Umbilical cord (tissue), 2 donors: ENCODE measurements around the gene DCHS2. TPM values are rescaled to one million over a fixed set of nuclear protein-coding genes. Genes with fewer than 3 reads are reported as not detected.

Experiments
- DNase-seq: peaks from one replicate; pipeline ENCODE4 v3.0.0-alpha.2; 2015; ENCODE audit warnings: low spot score
- total RNA-seq: library from RNA; depleted of rRNA; stranded (reverse); fragments of >200 nt; gene quantifications from one replicate; pipeline ENCODE4 v1.2.3, GENCODE V29; 2014; ENCODE audit warnings: low replicate concordance; ENCODE audit not compliant: insufficient read depth

DCHS2 gene
- total RNA-seq, 1 donor from 2014 or later = 10.6 TPM

DNA sequence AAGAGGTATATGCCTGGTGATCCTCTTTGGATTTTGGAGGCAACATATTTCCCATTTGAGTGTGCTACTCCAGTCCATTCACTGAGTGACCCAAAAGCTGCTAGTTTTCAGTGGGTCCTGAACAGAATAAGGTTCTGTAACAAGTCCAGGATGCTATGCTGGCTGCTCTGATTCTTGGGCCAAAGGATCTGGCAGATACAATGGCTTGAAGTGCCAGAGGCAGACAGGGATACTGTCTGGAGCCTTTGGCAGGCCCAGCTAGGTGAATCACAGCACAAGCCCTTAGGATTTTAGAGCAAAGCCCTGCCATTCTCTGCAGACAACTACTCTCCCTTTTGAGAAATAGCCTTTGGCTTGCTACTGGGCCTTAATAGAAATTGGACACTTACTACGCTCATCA, 40.6 kb downstream of the DCHS2 start:
- DNase-seq = no peak

DNA sequence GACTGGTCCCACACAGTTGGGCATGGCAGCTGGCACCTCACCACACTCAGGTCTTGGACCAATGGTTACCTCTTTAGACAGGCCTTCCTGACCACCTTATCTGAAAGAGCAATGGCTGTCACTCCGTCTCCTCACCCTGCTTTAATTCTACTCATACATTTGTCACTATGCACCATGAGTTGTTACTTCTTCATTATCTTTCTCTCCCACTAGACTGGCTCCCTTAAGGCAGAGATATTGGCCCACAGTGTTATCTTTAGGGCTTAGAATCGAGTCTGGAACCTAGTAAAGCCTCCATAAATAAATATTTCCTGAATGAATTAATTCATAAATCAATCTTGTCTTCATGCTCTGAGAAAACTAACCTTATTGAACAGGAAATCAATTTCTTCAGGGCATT, 46.6 kb downstream of the DCHS2 start:
- DNase-seq = no peak

- DNase-seq = no peak
Observed at GRCh38 chr4:154441982-154442381, 49.6 kb downstream of the DCHS2 start.

- DNase-seq = no peak
Observed at GRCh38 chr4:154441124-154441523, 50.5 kb downstream of the DCHS2 start.

DNA sequence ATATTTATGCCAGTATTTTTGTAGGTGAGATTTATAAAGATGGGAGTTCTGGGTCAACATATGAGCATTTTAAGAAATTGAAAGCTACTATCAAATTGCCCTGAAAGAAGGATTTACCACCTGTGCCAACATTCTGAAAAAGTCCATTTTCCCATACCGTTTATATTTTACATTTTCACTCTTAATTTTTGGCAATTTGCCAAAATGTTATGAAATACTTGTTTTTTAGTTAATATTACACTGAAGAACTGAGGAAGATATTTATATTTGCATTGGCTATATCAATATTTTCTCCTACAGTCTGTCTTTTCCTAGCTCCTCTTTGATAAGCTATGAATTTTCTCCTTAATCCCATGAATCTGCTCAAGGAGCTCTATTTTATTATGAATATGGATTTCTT, 52.4 kb downstream of the DCHS2 start:
- DNase-seq = no peak

- DNase-seq = no peak
Observed at GRCh38 chr4:154435895-154436294, 55.7 kb downstream of the DCHS2 start.

DNA sequence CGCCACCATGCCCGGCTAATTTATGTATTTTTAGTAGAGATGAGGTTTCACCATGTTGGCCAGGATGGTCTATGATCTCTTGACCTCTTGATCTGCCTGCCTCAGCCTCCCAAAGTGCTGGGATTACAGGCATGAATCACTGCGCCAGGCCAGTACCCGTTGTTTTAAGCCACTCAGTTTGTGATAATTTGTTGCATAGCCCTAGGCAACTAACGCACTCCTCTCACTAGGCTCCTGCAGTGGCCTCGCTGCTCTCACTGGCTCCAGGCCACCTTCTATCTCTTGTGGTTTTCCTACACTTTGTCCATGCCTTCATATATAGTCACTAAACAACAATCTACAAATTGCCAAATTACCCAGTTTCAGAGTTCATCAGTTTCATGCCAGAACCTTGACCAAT, 58.1 kb downstream of the DCHS2 start:
- DNase-seq = no peak

DNA sequence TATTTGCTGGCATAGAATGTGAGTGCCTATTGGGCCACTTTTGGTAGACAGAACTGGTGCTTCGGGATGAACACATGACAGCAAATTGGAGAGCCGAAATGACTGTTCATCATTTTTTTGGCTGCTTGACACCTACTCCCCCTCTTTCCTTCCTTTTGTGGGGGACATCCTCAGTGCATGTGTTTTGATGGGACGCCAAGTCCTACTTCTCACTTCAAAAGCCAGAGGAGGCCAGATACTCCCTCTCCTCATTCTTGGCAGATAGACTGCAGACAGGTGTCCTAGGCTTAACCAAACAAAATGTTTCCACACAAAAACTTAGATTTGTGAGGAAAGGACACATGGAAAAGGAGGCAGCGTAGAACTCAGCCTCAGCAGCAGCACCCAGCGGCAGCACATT, 62.4 kb downstream of the DCHS2 start:
- DNase-seq = no peak

GRCh38 chr4:154427149-154427548, 64.5 kb downstream of the DCHS2 start:
- no peak for DNase-seq

GRCh38 chr4:154425514-154425913, 66.1 kb downstream of the DCHS2 start:
- no peak for DNase-seq

- no peak for DNase-seq
Observed at GRCh38 chr4:154424810-154425484, 66.7 kb downstream of the DCHS2 start.

DNA sequence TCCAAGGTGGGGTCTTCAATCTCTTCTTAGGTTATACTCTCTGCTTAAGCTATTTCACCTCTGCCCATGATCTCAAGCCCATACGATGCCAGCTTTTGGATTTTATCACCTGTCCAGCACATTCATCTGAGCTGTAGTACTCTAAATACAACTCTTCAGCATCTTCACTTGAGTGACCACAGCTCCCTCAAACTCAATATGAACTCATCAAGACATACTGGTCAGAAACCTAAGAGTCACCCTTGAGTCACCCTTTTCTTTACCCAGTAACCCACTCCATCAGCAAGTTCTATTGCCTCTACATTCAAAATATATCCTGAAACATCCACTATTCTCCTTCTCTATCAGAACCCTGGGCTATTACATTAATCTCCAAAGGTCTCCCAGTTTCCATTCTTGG, 69.4 kb downstream of the DCHS2 start:
- DNase-seq = no peak

- no peak for DNase-seq
Observed at GRCh38 chr4:154421618-154422017, 70.0 kb downstream of the DCHS2 start.

DNA sequence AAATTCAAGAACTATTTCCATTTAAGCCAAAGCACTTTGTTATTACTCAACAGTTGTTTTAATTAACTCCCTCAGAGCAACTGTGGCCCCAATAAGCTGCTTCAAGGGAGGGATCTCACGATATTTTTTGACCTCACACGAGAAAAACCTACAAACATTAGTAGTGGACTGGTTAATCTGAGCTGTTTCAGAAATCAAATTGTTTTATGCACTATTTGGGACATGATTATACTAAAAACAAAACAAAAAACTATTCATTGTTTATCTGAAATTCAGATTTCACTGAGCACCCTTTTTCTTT, 74.3 kb downstream of the DCHS2 start:
- DNase-seq = no peak

- peak; percentile 50 for DNase-seq
Observed at GRCh38 chr4:154416190-154416547, 75.4 kb downstream of the DCHS2 start.

- no peak for DNase-seq
Observed at GRCh38 chr4:154415313-154415712, 76.3 kb downstream of the DCHS2 start.

DNA sequence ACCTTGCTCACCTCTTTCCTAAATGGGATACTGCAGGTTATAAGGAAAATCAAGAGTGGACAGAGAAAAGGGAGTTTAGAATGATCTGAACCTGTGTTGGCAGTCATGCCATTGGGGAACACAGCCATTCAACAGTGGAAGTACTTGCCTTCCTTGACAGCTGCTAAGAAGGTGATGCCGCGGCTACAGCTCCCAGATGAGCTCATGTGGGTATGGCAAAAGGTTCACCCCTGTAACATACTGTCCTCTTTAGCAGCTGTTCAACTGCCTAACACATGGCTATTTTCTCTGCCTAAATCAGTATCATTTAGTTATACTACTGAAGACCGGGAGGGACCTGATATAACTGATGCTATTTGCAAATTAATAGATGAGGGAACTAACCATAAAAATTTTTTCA, 76.8 kb downstream of the DCHS2 start:
- DNase-seq = no peak

- no peak for DNase-seq
Observed at GRCh38 chr4:154414371-154414770, 77.2 kb downstream of the DCHS2 start.

DNA sequence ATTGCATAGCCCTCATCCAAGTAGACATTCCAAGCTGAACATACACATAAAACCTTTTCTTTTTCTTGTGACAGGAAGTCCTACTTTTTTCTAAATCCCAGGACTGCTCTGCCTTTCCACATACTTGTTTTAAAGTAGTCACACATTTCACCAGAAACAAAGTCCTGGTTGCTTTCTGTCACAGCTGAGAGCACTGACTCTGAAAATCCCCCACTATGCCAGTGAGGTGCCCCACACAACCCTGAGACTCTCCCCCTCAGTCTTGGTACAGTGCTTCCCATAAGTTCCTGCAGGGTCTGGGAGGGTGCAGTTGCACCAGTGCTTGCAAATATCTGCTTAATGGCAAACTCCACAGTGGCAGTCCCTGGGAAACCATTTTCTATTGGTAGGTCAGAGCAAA, 84.2 kb downstream of the DCHS2 start:
- no peak for DNase-seq

DNA sequence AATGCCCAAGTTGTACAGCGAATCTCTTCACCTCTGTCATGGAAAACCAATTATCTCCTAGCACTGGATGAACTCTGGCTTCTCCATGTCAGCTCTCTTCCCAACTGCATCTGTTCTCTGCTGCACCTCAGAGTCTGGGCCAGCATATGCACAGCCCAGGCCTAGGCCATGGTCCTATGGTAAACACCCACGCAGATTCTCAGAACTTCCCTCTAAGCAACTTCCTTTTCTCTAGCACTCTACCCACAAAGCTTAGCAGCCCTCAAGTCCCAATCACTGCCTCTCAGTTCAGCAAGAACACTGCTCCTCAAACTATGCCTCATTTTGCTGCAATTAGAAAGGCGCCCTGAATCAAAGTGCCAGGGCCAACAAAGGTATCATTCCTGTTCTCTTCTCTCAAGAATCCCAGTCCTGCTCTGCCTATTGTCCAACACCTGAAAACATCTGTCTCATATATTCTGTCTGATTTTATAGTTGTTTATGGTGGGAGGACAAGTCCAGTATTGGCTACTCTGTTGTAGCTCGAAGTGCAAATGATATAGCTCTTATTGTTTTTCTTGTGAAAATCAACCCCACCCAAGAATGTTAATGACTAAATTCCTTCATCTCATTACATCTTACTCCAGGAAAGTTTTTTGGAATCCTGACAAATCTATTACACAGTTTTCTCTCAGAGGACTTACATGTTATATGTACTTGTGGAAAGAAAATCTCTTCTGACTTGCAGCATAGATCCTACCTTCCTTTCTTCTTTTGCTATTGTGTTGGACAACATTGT, 85.4 kb downstream of the DCHS2 start:
- DNase-seq = no peak

DNA sequence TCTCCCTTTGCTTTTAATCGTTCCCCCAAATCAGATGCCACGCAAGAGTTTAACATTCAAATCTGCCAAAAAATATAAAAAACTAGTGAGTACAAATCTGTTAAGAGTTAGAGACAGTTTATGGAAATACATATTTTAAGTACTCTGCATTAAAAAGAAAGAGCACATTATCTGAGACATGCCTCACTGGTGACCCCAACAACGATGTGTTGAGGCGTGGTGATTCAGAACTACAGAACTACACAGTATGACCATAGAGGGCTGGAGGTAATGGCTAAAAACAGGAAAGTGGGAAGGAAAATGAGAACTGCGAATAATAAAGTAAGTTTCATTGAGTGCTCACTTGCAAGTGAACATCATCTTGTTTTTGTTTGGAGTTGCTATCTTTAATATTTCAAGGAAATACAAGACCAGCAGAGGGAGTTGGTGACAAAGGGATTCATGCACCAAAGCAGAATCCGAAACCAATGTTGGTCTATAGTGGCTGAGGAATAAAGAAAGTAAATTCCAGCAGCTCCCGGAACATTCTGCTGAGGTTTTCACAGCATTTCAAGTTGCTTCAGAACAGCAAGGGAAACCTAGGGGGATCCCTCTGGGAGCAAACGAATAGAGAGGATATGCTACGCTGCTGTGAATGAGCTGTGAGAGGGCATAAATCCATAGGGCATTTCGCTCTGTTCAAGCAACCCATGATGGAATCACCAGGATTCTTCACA, 92.2 kb downstream of the DCHS2 start:
- DNase-seq = peak; percentile 73

DNA sequence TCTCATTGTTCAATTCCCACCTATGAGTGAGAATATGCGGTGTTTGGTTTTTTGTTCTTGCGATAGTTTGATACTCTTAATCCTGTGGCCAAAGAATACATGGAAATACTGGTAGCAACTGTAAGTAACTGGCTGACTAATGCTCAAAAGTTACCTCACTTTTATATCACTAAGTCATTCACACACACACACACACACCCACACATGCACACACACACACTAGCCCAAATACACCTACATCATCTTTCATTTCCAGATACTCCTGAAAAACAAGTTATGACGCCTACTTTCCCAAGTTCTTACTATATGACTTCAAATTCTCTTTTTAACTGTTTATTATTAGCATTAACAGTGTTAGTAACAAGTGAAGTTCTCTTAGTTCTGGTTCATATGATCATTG, 101.3 kb downstream of the DCHS2 start:
- DNase-seq = no peak

GRCh38 chr4:154389148-154389547, 102.5 kb downstream of the DCHS2 start:
- no peak for DNase-seq
